Testis (tissue), 2 donors: ENCODE data around the gene ZC3H18.

Source experiments
- CTCF ChIP-seq, 3 experiments: fragments of 450-650 bp in 2 of 3; fragments of 200-600 bp in 1 of 3; sonication (generic) in 1 of 3; IDR thresholded peaks; one replicate each; pipeline ENCODE4 v1.5.1; 2016 to 2019; ENCODE audit warnings: antibody characterized with exemption in 3 of 3, mild to moderate bottlenecking in 2 of 3, moderate library complexity in 1 of 3
- POLR2A ChIP-seq: fragments of 450-650 bp; IDR thresholded peaks from one replicate; pipeline ENCODE4 v1.6.1; 2017; ENCODE audit warnings: antibody characterized with exemption, mild to moderate bottlenecking, moderate library complexity

DNA sequence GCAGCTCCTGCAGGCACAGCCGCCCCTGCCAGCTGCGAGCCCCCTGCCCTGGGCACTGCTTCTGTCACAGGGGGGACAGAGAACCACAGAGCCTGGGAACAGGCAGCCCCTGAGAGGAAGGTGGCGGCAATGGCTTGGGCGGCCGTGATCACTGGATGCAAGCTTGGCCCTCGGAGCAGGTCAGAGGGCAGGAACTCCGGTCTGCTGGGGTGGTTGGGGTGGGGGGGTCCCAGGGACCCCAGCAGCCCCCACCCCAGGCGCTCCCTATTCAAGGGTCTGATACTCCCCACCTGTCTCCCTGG lies 82.5 kb downstream of the ZC3H18 start:
- TF ChIP-seq POLR2A (no peak), CTCF (IDR thresholded peaks at IDR 0.05) (no peak)
